ENCODE results near the gene EDEM3. TPM values are rescaled to one million over a fixed set of nuclear protein-coding genes. Genes with fewer than 3 reads are reported as not detected.

The EDEM3 gene
- total RNA-seq, 1 experiment from 2014 or later, result 10.6 TPM

- Mint-ChIP-seq H3K36me3 (peaks cover 2% of the 10 kb centered on the region; the same call in 1 of the 2 replicates), H3K4me1 (peaks cover 7% of the 10 kb centered on the region), H3K4me3 (no peak overlapping the region), H3K9me3 (no peaks in the 10 kb centered on the region), H3K27me3 (ENCODE audit: low read depth) (no peaks in the 10 kb centered on the region), H3K27ac (no peak overlapping the region)
- ATAC-seq (no peak), DNase-seq (ENCODE audit: low spot score) (no peak)
- no peak for TF ChIP-seq USF1 (CRISPR knock-in tag; IDR thresholded peaks at IDR 0.05)
- TF ChIP-seq ZNF263 (CRISPR knock-in tag; IDR thresholded peaks at IDR 0.05; ENCODE audit: low read depth), result no peak
- no peak for TF ChIP-seq ZNF532 (CRISPR knock-in tag; IDR thresholded peaks at IDR 0.05; ENCODE audit: borderline replicate concordance)
- CTCF ChIA-PET, result interaction anchor here (2.8 kb wide), 1 partner anchor 10 kb away, joined by 11 read pairs; no protein-coding TSS in a partner anchor
- POLR2A ChIA-PET, result no interaction called here
These were observed 52.8 kb downstream of the EDEM3 start for GRCh38 chr1:184701816-184702215.

- no peak overlapping the region for H3K27ac Mint-ChIP-seq
- H3K36me3 Mint-ChIP-seq, result peaks cover 2% of the 10 kb centered on the region; the same call in 1 of the 2 replicates
- CTCF ChIA-PET, result interaction anchor here (1.6 kb wide), 1 partner anchor 35 kb away, joined by 3 read pairs; no protein-coding TSS in a partner anchor
- H3K4me1 Mint-ChIP-seq, result peaks cover 21% of the 10 kb centered on the region
- DNase-seq (ENCODE audit: low spot score), result no peak
- H3K9me3 Mint-ChIP-seq, result no peaks in the 10 kb centered on the region
- no peak for TF ChIP-seq NFE2L1 (CRISPR knock-in tag; IDR thresholded peaks at IDR 0.05)
- TF ChIP-seq ZNF512 (CRISPR knock-in tag; IDR thresholded peaks at IDR 0.05; ENCODE audit: borderline replicate concordance), result no peak
- no peak for TF ChIP-seq ATF6 (CRISPR knock-in tag; IDR thresholded peaks at IDR 0.05)
- POLR2A ChIA-PET, result no interaction called here
- ATAC-seq, result no peak
- no peak overlapping the region for H3K4me3 Mint-ChIP-seq
- H3K27me3 Mint-ChIP-seq (ENCODE audit: low read depth), result no peaks in the 10 kb centered on the region
These were observed 55.7 kb downstream of the EDEM3 start for GRCh38 chr1:184698969-184699368.

- peaks cover 21% of the 10 kb centered on the region for H3K4me1 Mint-ChIP-seq
- H3K4me3 Mint-ChIP-seq, result no peak overlapping the region
- H3K36me3 Mint-ChIP-seq, result peaks cover 2% of the 10 kb centered on the region; the same call in 1 of the 2 replicates
- no peak overlapping the region for H3K27ac Mint-ChIP-seq
- CTCF ChIA-PET, result interaction anchor here (1.6 kb wide), 1 partner anchor 34 kb away, joined by 3 read pairs; no protein-coding TSS in a partner anchor
- ATAC-seq (no peak), DNase-seq (ENCODE audit: low spot score) (no peak)
- H3K9me3 Mint-ChIP-seq, result no peaks in the 10 kb centered on the region
- POLR2A ChIA-PET, result no interaction called here
- H3K27me3 Mint-ChIP-seq (ENCODE audit: low read depth), result no peaks in the 10 kb centered on the region
- TF ChIP-seq ZNF671 (CRISPR knock-in tag; IDR thresholded peaks at IDR 0.05), result no peak
- no peak for TF ChIP-seq ETV6 (CRISPR knock-in tag; IDR thresholded peaks at IDR 0.05)
- TF ChIP-seq ATF3 (CRISPR knock-in tag; conservative IDR thresholded peaks at IDR 0.05), result no peak
- TF ChIP-seq E2F1 (CRISPR knock-in tag; IDR thresholded peaks at IDR 0.05), result no peak
- TF ChIP-seq PRDM15 (CRISPR knock-in tag; IDR thresholded peaks at IDR 0.05), result no peak
- TF ChIP-seq IRF1 (CRISPR knock-in tag; IDR thresholded peaks at IDR 0.05), result no peak
- no peak for TF ChIP-seq GTF2I (CRISPR knock-in tag; conservative IDR thresholded peaks at IDR 0.05)
- no peak for TF ChIP-seq MXD4 (CRISPR knock-in tag; IDR thresholded peaks at IDR 0.05; ENCODE audit: borderline replicate concordance)
- TF ChIP-seq NR2C2 (CRISPR knock-in tag; IDR thresholded peaks at IDR 0.05), result no peak
- no peak for TF ChIP-seq E2F5 (CRISPR knock-in tag; IDR thresholded peaks at IDR 0.05)
These were observed 56.6 kb downstream of the EDEM3 start for GRCh38 chr1:184698016-184698415.
